Measurements from ENCODE around the gene UBTD1.

DNA sequence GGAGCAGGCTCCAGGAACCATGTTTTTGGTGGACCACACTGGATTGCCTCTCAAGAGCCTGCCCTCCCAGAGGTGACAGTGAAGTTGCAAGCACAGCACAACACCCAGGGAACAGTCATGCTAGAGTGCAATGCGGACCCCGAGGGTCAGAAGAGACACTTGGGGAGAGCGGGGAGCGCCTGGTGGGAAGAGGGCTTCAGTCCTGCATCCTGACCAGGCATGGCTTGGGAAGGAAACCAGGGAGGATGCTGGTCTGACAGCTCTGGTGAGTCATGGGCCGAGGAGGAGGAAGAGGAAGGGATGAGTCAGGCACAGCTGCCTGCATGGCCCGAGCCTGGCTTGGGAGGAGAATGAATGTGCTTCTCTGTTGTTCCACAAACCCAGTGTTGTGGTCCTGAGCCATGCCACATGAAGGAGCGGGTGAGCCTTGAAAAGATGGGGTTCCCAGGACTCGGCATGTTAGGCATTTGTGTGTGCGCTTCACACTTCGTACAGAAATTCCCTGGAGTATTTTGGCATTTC lies 44.4 kb downstream of the UBTD1 start:
- TF ChIP-seq CTCF (IDR thresholded peaks at IDR 0.05 in 4 of 5, conservative IDR thresholded peaks at IDR 0.05 in 1 of 5) (no peak), POLR2A (IDR thresholded peaks at IDR 0.05) (no peak)

Data from gastrocnemius medialis (tissue), 4 donors.